OCI-LY3 (cell line): Measurements from ENCODE around the gene FARP1.

Experiments
- CTCF ChIP-seq: fragments of 200-600, 300-600 bp; sonication (generic); IDR thresholded peaks from 2 replicates; pipeline ENCODE4 v1.5.1; 2014; ENCODE audit warnings: antibody characterized with exemption, low read length, low read depth
- EZH2phosphoT487 ChIP-seq: fragments of 200-600 bp; shearing (Covaris generic); IDR thresholded peaks from 2 replicates; pipeline ENCODE4 v1.6.1; 2018; ENCODE audit warnings: antibody characterized with exemption, mixed run types, low read depth

DNA sequence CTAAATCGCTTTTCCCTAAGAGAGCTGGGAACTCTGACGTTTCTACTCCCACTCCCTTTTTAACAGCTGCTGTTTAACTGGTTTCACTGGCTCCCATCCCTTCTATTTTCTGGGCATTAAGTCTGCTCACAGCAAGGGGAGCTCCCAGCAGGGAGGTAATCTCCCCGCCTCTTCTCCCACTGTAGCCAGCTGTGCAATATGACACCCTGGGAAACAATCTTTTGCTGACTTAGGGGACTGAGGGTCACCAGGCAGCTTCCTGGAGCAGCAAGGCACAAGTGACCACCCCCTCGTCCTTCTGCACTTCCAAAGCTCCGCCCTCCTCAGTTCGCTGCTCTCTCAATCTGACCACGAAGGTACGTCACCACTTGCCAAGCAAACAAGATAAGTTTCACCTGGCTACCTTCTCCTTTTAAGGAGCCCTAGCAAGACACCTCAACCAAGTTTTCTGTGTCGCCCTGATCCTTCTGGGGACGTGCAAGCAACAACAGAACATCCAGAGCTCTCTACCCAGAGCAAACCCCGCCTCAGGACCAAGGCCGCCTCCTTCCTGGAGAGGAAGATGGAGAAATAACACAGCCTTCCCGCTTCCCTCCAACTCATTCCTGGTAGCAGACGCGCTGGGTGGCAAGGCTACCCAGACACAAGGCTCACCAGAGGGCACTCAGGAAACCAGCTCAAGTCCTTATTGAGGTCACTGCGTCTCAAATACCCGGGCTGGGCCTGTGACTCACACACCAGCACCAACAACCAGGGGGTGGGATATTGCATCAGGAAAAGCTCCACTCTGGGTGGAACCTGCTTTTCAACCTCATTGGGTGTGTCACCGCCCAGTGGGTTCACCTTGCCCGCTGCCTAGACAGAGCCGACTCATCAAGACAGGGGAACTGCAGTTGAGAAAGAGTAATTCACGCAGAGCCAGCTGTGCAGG, 341.7 kb downstream of the FARP1 start:
- TF ChIP-seq EZH2phosphoT487 (no peak), CTCF (no peak)
